NOMO-1 treated with DMSO at 0.1 percent for 48 hours (cell line): ENCODE results near the gene NBPF15.
"Not testable (repeated sequence)": the region's sequence is repeated elsewhere in the genome, so short reads cannot be mapped to it uniquely, and the experiment has no call there.

ENCODE experiments used
- DNase-seq: peaks from one replicate; lab custom pipeline; 2025; ENCODE audit not compliant: unreplicated experiment; lab: John Stamatoyannopoulos, UW

The NBPF15 gene

GRCh38 chr1:144461136-144461759 is at the start of gene NBPF15:
Gene NBPF15, minus strand, starts transcription at chr1:144461669. Its CDS starts 21,666 bp downstream, at chr1:144440003.
- not testable (repeated sequence) for DNase-seq

GRCh38 chr1:144496429-144496828 is 35.0 kb upstream of the NBPF15 start:
- not testable (repeated sequence) for DNase-seq

- not testable (repeated sequence) for DNase-seq
Measured at GRCh38 chr1:144494130-144494529, 32.7 kb upstream of the NBPF15 start.

GRCh38 chr1:144490394-144490793 is 28.9 kb upstream of the NBPF15 start:
- not testable (repeated sequence) for DNase-seq

- not testable (repeated sequence) for DNase-seq
Measured at GRCh38 chr1:144487002-144487401, 25.5 kb upstream of the NBPF15 start.

- not testable (repeated sequence) for DNase-seq
Measured at GRCh38 chr1:144485048-144485993, 23.9 kb upstream of the NBPF15 start.

- DNase-seq = not testable (repeated sequence)
Measured at GRCh38 chr1:144473897-144474296, 12.4 kb upstream of the NBPF15 start.

GRCh38 chr1:144471434-144471833 is 10.0 kb upstream of the NBPF15 start:
- not testable (repeated sequence) for DNase-seq

- DNase-seq = not testable (repeated sequence)
Measured at GRCh38 chr1:144461778-144462177, 309 bp upstream of the NBPF15 start.

- not testable (repeated sequence) for DNase-seq
Measured at GRCh38 chr1:144460686-144461085, 783 bp downstream of the NBPF15 start.

- DNase-seq = not testable (repeated sequence)
Measured at GRCh38 chr1:144442402-144442801, 19.1 kb downstream of the NBPF15 start.

- not testable (repeated sequence) for DNase-seq
Measured at GRCh38 chr1:144439737-144440136, 21.7 kb downstream of the NBPF15 start.

GRCh38 chr1:144418891-144419694 is 42.4 kb downstream of the NBPF15 start:
- not testable (repeated sequence) for DNase-seq

- DNase-seq = not testable (repeated sequence)
Measured at GRCh38 chr1:144413404-144414118, 47.9 kb downstream of the NBPF15 start.

- DNase-seq = peak; percentile 93
Measured at GRCh38 chr1:144412491-144413403, 48.7 kb downstream of the NBPF15 start.

- DNase-seq = peak; percentile 70
Measured at GRCh38 chr1:144412068-144412471, 49.4 kb downstream of the NBPF15 start.

GRCh38 chr1:144402807-144403206 is 58.7 kb downstream of the NBPF15 start:
- DNase-seq = not testable (repeated sequence)

GRCh38 chr1:144371651-144372050 is 89.8 kb downstream of the NBPF15 start:
- not testable (repeated sequence) for DNase-seq
